RCC 7860 (cell line): ENCODE results near the gene RAB4A.

ENCODE experiments used
- DNase-seq: peaks from one replicate; pipeline ENCODE4 v3.0.0-alpha.2; 2015; ENCODE audit warnings: low spot score
- FAIRE-seq: peaks from 2 replicates; lab custom pipeline; 2012; peaks lifted over from hg19 to GRCh38; lab: Jason Lieb, UNC

RAB4A gene

GRCh38 chr1:229270547-229271447, at the start of gene RAB4A:
TSS of gene RAB4A (plus strand) at chr1:229271111. CDS start at chr1:229271340, 229 bp downstream.
- peak; percentile 76 for DNase-seq
- FAIRE-seq: no peak

- DNase-seq (no peak), FAIRE-seq (no peak)
Observed at GRCh38 chr1:229222081-229222480, 48.8 kb upstream of the RAB4A start.

DNA sequence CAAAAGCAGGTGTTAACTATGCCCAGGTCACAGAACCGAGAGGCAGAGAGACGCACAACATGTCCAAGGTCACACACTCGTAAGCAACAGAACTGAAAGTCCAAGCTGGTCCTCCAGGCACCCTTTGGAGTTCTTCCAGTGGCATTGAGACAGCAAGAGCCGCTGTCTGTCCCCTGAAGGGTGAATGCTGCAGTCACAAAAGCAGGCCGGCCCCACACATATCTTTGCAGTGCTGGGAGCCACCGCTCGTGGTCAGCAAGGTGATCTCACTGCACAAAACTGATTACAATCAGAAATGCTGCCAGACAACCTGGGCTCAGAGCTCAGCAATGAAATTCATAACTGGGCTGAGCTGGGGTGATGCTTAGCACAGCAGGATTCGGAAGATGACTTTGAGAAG, 47.4 kb upstream of the RAB4A start:
- FAIRE-seq (no peak), DNase-seq (no peak)

GRCh38 chr1:229224308-229224707, 46.6 kb upstream of the RAB4A start:
- DNase-seq (no peak), FAIRE-seq (no peak)

DNA sequence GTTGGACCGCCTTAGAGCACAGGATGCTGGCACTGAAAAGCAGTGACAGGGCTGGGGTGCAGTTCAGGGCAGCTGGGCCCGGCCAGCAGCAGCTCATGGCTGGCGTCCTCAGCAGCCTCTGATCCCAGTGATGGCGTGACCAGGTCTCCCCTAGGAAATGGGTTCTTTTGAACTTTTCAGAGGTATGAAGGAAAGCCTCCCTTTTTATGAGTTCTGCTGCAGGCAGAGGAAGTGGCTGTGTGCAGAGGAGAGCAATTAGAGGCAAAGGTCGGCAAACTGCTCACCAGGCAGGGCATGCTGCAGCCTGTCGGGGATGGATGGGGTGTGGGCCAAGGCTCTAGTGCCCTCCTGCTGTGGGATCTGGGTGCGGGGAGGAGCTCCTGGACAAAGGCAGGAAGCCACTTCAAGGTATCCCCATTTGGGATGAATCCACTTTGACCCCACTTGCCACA, 45.6 kb upstream of the RAB4A start:
- DNase-seq (no peak), FAIRE-seq (no peak)

DNA sequence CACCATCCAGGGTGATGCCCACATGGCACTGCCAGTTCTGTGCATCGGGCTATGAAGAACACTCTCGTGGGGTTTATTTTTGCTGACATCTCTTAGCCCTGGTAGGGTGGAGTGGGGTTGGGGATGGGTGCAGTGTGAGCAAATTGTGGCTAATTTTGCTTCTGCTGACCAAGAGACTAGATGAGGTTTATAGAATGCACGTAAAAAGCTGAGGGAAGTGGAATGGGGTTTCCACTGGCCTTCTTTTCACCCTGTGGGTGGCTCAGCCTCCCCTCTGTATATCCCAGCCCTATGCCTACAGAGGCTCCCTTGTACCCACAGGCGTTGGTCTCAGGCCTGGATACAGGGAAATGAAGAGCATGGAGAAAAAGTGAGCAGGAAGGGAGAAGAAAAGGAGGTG, 44.1 kb upstream of the RAB4A start:
- FAIRE-seq: no peak
- DNase-seq: no peak

DNA sequence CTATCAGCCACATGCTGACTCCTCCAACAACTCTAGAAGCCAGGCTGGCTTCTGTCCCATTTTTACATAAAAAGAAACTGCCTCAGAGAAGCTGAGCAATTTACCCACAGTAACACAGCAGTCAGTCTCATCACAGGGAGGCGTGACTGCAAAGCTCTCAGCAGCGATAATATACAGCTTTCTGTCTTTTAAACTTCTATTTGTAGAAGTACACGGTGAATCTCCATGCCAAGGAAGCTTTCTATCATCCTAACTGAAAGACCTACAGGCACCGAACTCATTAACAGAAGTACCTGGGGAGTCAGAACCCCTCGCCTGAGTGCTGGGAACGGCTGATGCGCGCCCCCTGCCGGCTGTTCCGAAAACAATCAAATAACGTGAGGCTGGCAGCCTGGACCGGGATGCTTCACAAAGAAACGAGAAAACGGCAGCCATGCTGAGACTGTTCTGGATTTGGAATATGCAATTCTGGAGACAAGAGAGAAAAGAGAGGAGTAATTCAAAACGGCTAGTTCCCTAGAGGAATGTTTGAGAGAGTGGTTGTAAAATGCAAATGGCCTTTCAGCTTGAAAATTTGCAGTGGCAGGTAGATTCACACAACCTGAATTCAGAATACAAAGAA, 43.5 kb upstream of the RAB4A start:
- peak; percentile 42 for DNase-seq
- no peak for FAIRE-seq

DNA sequence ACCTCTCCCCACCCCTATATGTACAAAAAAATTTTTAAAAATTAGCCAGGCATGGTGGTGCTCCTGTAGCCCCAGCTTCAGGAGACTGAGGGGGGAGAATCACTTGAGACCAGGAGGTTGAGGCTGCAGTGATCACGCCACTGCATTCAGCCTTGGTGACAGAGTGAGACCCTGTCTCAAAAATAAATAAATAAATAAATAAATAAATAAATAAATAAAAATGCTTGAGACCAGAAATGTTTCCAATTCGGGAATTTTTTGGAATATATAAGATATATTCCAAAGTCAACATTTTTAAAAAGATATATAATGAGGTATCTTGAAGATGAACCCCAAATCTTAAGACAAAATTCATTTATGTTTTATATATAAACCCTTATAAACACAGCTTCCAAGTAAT, 42.4 kb upstream of the RAB4A start:
- no peak for DNase-seq
- no peak for FAIRE-seq

DNA sequence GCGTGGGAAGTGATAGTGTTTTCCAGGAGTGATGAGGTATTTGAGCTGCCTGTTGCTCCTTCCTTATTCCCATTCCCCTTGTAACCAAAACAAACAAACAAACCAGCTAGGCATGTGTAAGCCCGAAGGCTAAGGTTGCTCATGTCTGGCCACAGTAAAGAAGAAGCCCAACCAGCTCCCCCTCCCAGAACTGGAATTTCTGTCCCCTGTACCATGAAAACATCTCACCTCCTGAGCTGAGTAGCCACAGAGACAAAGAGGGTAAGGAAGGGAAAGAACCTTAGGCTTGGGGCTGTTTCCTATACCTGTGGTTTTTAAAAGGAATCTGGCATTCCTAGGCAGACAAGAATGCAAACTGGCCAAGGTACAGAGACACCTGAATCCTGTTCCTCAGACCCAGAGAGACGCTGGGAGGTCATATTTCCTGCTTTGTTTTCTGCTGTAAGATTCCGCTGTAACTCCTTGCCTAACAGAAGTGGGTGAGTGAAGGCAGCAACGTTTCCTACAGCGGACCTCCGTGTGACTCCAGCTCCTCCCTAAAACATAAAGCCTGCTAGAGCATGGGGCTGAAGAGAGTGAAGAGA, 41.7 kb upstream of the RAB4A start:
- FAIRE-seq (no peak), DNase-seq (no peak)

- no peak for DNase-seq
- no peak for FAIRE-seq
Observed at GRCh38 chr1:229229721-229230139, 41.2 kb upstream of the RAB4A start.

GRCh38 chr1:229230140-229230892, 40.6 kb upstream of the RAB4A start:
- no peak for DNase-seq
- FAIRE-seq: no peak

- DNase-seq (peak; percentile 72), FAIRE-seq (peak; percentile 77)
Observed at GRCh38 chr1:229230893-229231753, 39.8 kb upstream of the RAB4A start.

GRCh38 chr1:229231754-229232119, 39.2 kb upstream of the RAB4A start:
- FAIRE-seq (no peak), DNase-seq (no peak)

- FAIRE-seq (no peak), DNase-seq (no peak)
Observed at GRCh38 chr1:229234870-229235472, 35.9 kb upstream of the RAB4A start.

DNA sequence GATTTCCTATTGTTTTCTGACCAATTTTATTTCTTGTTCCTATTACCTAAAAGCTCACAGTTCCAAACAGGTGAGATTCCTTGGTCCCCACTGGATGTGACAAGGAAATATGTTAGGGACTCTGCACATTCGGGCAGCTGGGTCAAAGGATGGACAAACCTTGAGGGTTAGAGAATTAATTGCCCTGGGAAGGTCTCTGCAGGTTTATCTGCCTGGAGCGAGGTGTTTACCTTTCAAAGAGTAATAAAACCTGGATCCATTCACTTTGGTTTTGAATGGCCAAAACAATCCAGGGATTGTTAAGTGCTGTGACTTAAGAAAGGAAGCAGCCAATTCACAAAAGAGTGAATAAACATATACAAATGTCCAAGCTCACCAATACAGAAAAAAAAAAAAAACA, 33.6 kb upstream of the RAB4A start:
- FAIRE-seq: no peak
- DNase-seq: no peak

- FAIRE-seq: no peak
Observed at GRCh38 chr1:229238231-229238630, 32.7 kb upstream of the RAB4A start.

DNA sequence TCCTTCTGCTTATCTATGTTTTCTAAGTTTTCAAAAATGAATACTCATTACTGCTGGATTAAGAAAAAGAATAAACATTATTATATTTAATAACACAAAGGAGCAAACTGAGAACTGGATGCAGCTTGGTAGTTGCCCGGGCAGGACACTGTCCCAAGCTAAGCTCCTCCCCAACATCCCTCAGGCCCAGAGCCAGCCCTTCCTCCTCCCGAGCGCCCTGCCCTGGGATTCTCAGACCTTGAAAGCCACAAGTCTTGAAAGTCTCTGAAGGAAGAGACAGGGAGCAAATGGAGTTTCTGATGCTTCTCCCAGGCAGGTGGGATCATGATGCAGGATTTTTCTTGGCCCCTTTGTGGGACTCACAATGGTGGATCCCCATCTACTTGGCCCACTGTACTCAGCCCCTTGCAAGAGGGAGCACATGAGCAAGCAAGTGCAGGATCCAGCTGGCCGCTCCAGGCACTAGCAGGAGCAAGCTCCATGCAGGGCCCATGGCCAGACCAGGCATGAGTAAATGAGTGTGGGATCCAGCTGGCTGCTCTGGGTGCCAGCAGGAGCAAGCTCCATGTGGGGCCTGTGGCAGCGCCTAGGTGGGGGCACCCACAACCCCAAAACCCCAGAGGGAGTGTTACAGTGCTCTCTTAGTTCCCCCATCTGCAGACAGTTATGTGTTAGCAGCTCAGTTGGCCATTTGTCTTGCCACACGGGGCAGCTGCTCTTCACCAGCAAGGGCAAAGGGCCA, 32.1 kb upstream of the RAB4A start:
- DNase-seq: no peak
- FAIRE-seq: no peak

More at GRCh38 chr1:229238231-229238630, 32.7 kb upstream of the RAB4A start:
- no peak for DNase-seq

GRCh38 chr1:229240532-229240931, 30.4 kb upstream of the RAB4A start:
- FAIRE-seq: no peak

GRCh38 chr1:229241390-229241789, 29.5 kb upstream of the RAB4A start:
- no peak for DNase-seq
- no peak for FAIRE-seq

More at GRCh38 chr1:229240532-229240931, 30.4 kb upstream of the RAB4A start:
- no peak for DNase-seq
